ENCODE measurements around the gene NPC1. TPM values are rescaled to one million over a fixed set of nuclear protein-coding genes. Genes with fewer than 3 reads are reported as not detected.
A peak's percentile ranks its signal among the peaks of the same experiment; 100 is the strongest.

Gene NPC1
- total and polyA plus RNA-seq, 2 donors (not counting 3 experiments of a cell fraction or from before 2014, with no cell fraction given), result 40.6 to 45.2 TPM

- peak; percentile 78 for FAIRE-seq
- no TSS peak for BruUV-seq (replicated peaks)
- H2AFZ ChIP-seq (ENCODE audit: low read depth, low read length), result no peak overlapping the region
- H3K27ac ChIP-seq (ENCODE audit: insufficient read depth, low read depth, low read length), result no peak overlapping the region
- no peak overlapping the region for H3K4me2 ChIP-seq (ENCODE audit: insufficient read depth, low read length)
- H3K79me2 ChIP-seq (ENCODE audit: control insufficient read depth, insufficient read depth, low read length), result no peaks in the 10 kb centered on the region
- H3K9me1 ChIP-seq (replicated peaks; ENCODE audit: control insufficient read depth, extremely low read depth, insufficient read depth, low read length), result no peaks in the 10 kb centered on the region
- DNase-seq (ENCODE audit: low read depth, low spot score), result peak; percentile 28
- TF ChIP-seq EZH2 (IDR thresholded peaks at IDR 0.05; ENCODE audit: borderline replicate concordance, low read depth, low read length, severe bottlenecking) (no peak), MYC (IDR thresholded peaks at IDR 0.05; ENCODE audit: low read depth, low read length) (no peak), POLR2A (IDR thresholded peaks at IDR 0.05; ENCODE audit: low read depth, low read length) (no peak), JUN (IDR thresholded peaks at IDR 0.05; ENCODE audit: borderline replicate concordance, insufficient read depth, insufficient read length, low read depth) (peak; percentile 57), CTCF (IDR thresholded peaks at IDR 0.05; ENCODE audit: extremely low read depth in 1 of 2, insufficient read depth in 1 of 2, low read depth in 1 of 2, low read length in 2 of 2) (no peak), GATA2 (IDR thresholded peaks at IDR 0.05; ENCODE audit: insufficient read depth, insufficient read length, low read depth, low read length) (no peak), FOS (IDR thresholded peaks at IDR 0.05; ENCODE audit: borderline replicate concordance, insufficient read depth, low read length) (peak; percentile 70), MAX (IDR thresholded peaks at IDR 0.05; ENCODE audit: insufficient read depth, insufficient read length) (no peak), POLR2AphosphoS5 (IDR thresholded peaks at IDR 0.05; ENCODE audit: insufficient read depth, low read depth, low read length) (peak; percentile 27)
- peaks cover 8% of the 10 kb centered on the region for H3K4me1 ChIP-seq (ENCODE audit: control insufficient read depth, extremely low read depth, insufficient read depth, low read length)
- intact Hi-C loops (cut with micrococcal nuclease), result no loop called here
- dilution Hi-C loops (cut with MboI; ENCODE audit: extremely low pct_ligation_motif_present, low sequenced_read_pairs), result no loop called here
- H4K20me1 ChIP-seq (replicated peaks; ENCODE audit: control insufficient read depth, extremely low read depth, insufficient read depth, low read length), result no peaks in the 10 kb centered on the region
- CTCF ChIA-PET, result interaction anchor here (0.9 kb wide), 1 partner anchor 173 kb away, joined by 3 read pairs; no protein-coding TSS in a partner anchor
- peaks cover 29 to 36% of the 10 kb centered on the region in 2 experiments for H3K36me3 ChIP-seq (ENCODE audit: control insufficient read depth in 2 of 2, extremely low read depth in 1 of 2, insufficient read depth in 2 of 2, low read length in 2 of 2)
- no peaks in the 10 kb centered on the region for H3K27me3 ChIP-seq (ENCODE audit: control insufficient read depth in 2 of 2, insufficient read depth in 2 of 2, low read length in 2 of 2)
- POLR2A ChIA-PET, result no interaction called here
- H3K9me3 ChIP-seq (replicated peaks; ENCODE audit: control insufficient read depth, insufficient read depth, low read length), result no peaks in the 10 kb centered on the region
- no peak overlapping the region for H3K9ac ChIP-seq (replicated peaks; ENCODE audit: extremely low read depth, insufficient read depth, low read length)
- H3K4me3 ChIP-seq (replicated peaks in 1 of 3; ENCODE audit: insufficient read depth in 1 of 3, low read depth in 1 of 3, low read length in 3 of 3), result no peak overlapping the region
Measured at GRCh38 chr18:23529604-23530003, 56.7 kb downstream of the NPC1 start.

All from endothelial cell of umbilical vein (primary cell).